Measurements from ENCODE around the gene KLHL8.

Gene KLHL8

DNA sequence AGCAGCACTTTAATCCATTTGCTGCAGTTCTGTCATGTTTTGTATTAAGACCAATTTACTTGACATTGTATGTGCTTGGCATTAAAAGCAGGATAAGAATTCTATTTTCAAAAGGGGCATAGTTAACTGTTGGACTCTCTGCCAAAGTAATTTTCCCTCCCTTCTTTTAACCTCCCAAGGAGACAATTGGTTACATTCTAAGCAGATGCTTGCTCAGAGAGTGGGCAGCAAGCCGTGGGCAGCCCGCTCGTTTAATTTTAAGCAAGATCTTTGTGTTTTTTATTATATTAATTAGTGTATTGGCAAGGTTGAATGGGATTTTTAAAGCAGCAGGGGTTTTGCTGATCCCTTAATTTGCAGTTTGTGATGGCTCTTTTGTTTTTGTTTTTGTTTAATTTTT is 37.1 kb upstream of the KLHL8 start:
- TF ChIP-seq CTCF (IDR thresholded peaks at IDR 0.05; ENCODE audit: insufficient read depth, missing control alignments): no peak
- FAIRE-seq (no peak), DNase-seq (ENCODE audit: insufficient read length, low spot score) (no peak)

DNA sequence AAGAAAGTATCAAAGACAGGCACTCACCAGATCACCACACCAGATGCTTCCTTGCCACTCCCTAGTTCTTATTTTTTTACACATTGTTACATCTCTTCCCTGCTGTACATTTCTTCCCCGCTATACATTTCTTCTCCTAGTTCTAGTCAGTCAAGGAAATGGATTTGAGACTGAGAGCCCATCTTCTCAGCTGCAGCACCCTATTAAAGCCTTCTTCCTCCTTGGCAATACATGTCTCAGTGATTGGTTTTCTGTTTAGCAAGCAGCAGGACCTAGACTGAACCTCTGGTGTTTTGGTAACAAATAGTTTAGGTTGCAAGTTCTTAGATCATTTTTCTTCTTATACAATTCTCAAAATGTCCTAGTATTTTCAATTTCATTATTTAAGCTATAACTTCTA is 35.3 kb upstream of the KLHL8 start:
- FAIRE-seq (no peak), DNase-seq (ENCODE audit: insufficient read length, low spot score) (no peak)
- TF ChIP-seq CTCF (IDR thresholded peaks at IDR 0.05; ENCODE audit: insufficient read depth, missing control alignments): no peak

- FAIRE-seq (no peak), DNase-seq (ENCODE audit: insufficient read length, low spot score) (no peak)
- TF ChIP-seq CTCF (IDR thresholded peaks at IDR 0.05; ENCODE audit: insufficient read depth, missing control alignments): no peak
Observed at GRCh38 chr4:87251106-87251505, 30.7 kb upstream of the KLHL8 start.

DNA sequence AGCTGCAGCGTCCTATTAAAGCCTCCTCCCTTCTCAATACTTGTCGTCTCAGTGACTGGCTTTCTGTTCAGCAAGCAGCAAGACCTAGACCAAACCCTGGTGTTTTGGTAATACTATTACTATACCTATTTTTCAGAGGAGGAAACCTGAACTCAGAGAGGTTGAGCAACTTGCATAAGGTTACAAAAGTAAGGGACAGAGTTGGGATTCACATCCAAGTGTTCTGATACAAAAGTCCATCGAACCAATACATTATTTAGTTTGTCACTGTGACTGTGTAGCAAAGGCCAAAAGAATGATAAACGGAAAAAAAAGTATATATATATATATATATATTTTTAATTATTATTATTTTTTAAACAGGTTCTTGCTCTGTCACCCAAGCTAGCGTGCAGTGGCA is 29.9 kb upstream of the KLHL8 start:
- no peak for FAIRE-seq

GRCh38 chr4:87249332-87250019 is 29.1 kb upstream of the KLHL8 start:
- DNase-seq (ENCODE audit: insufficient read length, low spot score) (no peak), FAIRE-seq (no peak)
- TF ChIP-seq CTCF (IDR thresholded peaks at IDR 0.05; ENCODE audit: insufficient read depth, missing control alignments): no peak

More for the DNA sequence above, 29.9 kb upstream of the KLHL8 start:
- TF ChIP-seq CTCF (IDR thresholded peaks at IDR 0.05; ENCODE audit: insufficient read depth, missing control alignments): no peak
- DNase-seq (ENCODE audit: insufficient read length, low spot score): no peak

DNA sequence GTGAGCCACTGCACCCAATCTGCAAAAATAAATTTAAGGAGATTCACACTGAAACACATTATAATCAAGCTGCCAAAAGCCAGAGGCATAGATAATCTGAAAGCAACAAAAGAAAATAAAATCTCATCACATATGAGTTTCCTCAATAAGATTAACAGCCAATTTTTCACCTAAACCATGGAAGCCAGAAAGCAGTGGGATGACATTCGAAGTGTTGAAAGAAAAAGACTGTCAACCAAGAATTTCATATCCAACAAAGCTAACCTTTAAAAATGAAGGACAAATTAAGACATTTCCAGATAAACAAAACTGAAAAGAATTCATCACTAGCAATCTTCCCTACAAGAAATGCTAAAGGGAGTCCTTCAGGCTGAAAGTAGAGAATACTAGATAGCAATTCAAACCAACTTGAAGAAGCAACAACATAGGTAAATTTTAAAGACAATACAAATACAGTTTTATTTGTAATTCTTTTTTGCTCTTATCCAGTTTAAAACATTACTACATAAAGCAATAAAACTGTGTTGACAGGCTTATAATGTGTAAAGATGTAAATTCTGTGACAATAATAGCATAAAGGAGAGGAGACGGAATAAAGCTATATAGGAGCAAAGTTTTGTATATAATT is 23.1 kb upstream of the KLHL8 start:
- FAIRE-seq: no peak
- no peak for TF ChIP-seq CTCF (IDR thresholded peaks at IDR 0.05; ENCODE audit: insufficient read depth, missing control alignments)
- DNase-seq (ENCODE audit: insufficient read length, low spot score): no peak

DNA sequence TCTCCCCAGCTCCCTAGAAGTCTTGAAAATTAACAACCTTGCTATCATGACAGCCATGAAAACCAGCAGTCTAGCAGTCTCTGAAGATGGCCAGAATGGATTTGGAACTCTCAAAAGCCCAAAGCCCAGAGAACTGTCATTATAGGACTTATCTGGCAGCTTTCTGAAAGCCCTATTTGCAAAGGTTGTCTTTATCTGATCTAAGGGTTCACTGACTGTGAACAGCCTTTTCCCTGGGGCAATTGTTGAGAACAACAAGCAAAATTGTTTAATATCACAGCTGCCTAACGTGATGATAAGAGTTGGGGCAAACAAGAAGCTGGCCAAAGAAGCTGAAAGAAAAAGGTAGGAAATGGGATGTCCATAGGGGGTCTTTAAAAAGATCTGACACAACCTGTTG is 20.9 kb upstream of the KLHL8 start:
- DNase-seq (ENCODE audit: insufficient read length, low spot score): no peak
- no peak for FAIRE-seq
- TF ChIP-seq CTCF (IDR thresholded peaks at IDR 0.05; ENCODE audit: insufficient read depth, missing control alignments): no peak
